HCT116 (cell line): ENCODE measurements around the gene SPRYD7. TPM values are rescaled to one million over a fixed set of nuclear protein-coding genes. Genes with fewer than 3 reads are reported as not detected.

ENCODE experiments used
- ATAC-seq: fragments of 200-7000 bp; cut with Tn5 transposase; 2 replicates; pipeline ENCODE4 v1.9.1; 2020; ENCODE audit warnings: mild to moderate bottlenecking, moderate library complexity
- BruUV-seq: library from RNA; stranded (reverse); fragments of 400-500 nt; replicated peaks from 2 replicates; lab custom pipeline; 2021; lab: Mats Ljungman, UMichigan
- CTCF ChIA-PET: fragments of 300-600 bp; sonication (Branson Sonifier 250); formaldehyde crosslinking; loops from one replicate; lab custom pipeline; 2021; ENCODE audit warnings: antibody characterized with exemption; lab: Charles Lee
- POLR2A ChIA-PET: fragments of 300-600, 350-600 bp; sonication (Branson Sonifier 250); formaldehyde crosslinking; loops from one replicate; lab custom pipeline; 2021; ENCODE audit warnings: antibody characterized with exemption; lab: Charles Lee
- RAD21 ChIA-PET, 2 experiments: fragments of 300-600 bp; sonication (Branson Sonifier 250); formaldehyde crosslinking; loops; one replicate each; lab custom pipeline; 2023; ENCODE audit warnings: low total read pairs in 2 of 2; ENCODE audit not compliant: uncharacterized antibody in 2 of 2, unreplicated experiment in 2 of 2, low non-redundant PET in 1 of 2; lab: Charles Lee
- DNase-seq: peaks from one replicate; pipeline ENCODE4 v3.0.0-alpha.2; 2010; ENCODE audit warnings: low read depth, low spot score
- H2AFZ ChIP-seq: fragments of 200-600 bp; shearing (Covaris generic), sonication (generic); 2 replicates; pipeline ENCODE4 v1.6.1; 2017; ENCODE audit warnings: low read depth, mixed run types, mixed read lengths, antibody characterized with exemption, low read length; ENCODE audit not compliant: poor library complexity, severe bottlenecking
- H3K27ac ChIP-seq: 2 replicates; pipeline ENCODE4 v1.5.1; 2012; ENCODE audit warnings: low read depth, low read length
- H3K27me3 ChIP-seq: fragments of 200-600 bp; sonication (generic); 2 replicates; pipeline ENCODE4 v1.6.1; 2016; ENCODE audit warnings: mixed run types, low read length, mixed read lengths; ENCODE audit not compliant: insufficient read depth
- H3K36me3 ChIP-seq, 2 experiments: fragments of 200-500 bp in 1 of 2; fragments of 200-600 bp in 1 of 2; sonication (Bioruptor generic) in 1 of 2; sonication (generic) in 1 of 2; 2 replicates each; pipeline versions ENCODE4 v1.5.1 to v1.6.1; 2014 to 2016; ENCODE audit warnings: low read length in 2 of 2, inconsistent platforms in 1 of 2, mixed read lengths in 1 of 2, mixed run types in 1 of 2; ENCODE audit not compliant: insufficient read depth in 2 of 2, control insufficient read depth in 1 of 2
- H3K4me1 ChIP-seq, 2 experiments: fragments of 200-600 bp in 1 of 2; sonication (generic) in 1 of 2; 2 replicates each; pipeline versions ENCODE4 v1.5.1 to v1.6.1; 2012 to 2017; ENCODE audit warnings: low read length in 2 of 2, inconsistent platforms in 1 of 2, mild to moderate bottlenecking in 1 of 2, mixed read lengths in 1 of 2, mixed run types in 1 of 2, moderate library complexity in 1 of 2; ENCODE audit not compliant: insufficient read depth in 2 of 2, control insufficient read depth in 1 of 2
- H3K4me2 ChIP-seq: fragments of 200-600 bp; sonication (generic); 2 replicates; pipeline ENCODE4 v1.6.1; 2017; ENCODE audit warnings: mixed run types, low read length, mixed read lengths
- H3K4me3 ChIP-seq, 2 experiments: fragments of 200-600 bp in 1 of 2; sonication (generic) in 1 of 2; replicated peaks in 1 of 2; 2 replicates each; pipeline ENCODE4 v1.5.1; 2011 to 2016; ENCODE audit warnings: low read length in 2 of 2, control low read depth in 1 of 2, low read depth in 1 of 2, mild to moderate bottlenecking in 1 of 2, mixed read lengths in 1 of 2, mixed run types in 1 of 2
- H3K79me2 ChIP-seq: fragments of 200-600 bp; sonication (generic); 2 replicates; pipeline ENCODE4 v1.6.1; 2017; ENCODE audit warnings: mild to moderate bottlenecking, mixed run types, low read length, moderate library complexity, mixed read lengths; ENCODE audit not compliant: insufficient read depth
- H3K9ac ChIP-seq: fragments of 200-600 bp; sonication (generic); 2 replicates; pipeline ENCODE4 v1.6.1; 2016; ENCODE audit warnings: low read length, mixed read lengths
- H3K9me2 ChIP-seq: fragments of 200-600 bp; sonication (generic), shearing (Covaris generic); 2 replicates; pipeline ENCODE4 v1.6.1; 2017; ENCODE audit warnings: mixed run types, mild to moderate bottlenecking, moderate library complexity; ENCODE audit not compliant: insufficient read depth
- H3K9me3 ChIP-seq, 2 experiments: fragments of 200-500 bp in 1 of 2; fragments of 200-600 bp in 1 of 2; sonication (Bioruptor generic) in 1 of 2; sonication (generic) in 1 of 2; 2 replicates each; pipeline ENCODE4 v1.6.1; 2014 to 2017; ENCODE audit warnings: low read length in 2 of 2, mixed read lengths in 2 of 2, inconsistent platforms in 1 of 2, low read depth in 1 of 2, mild to moderate bottlenecking in 1 of 2, mixed run types in 1 of 2, moderate library complexity in 1 of 2; ENCODE audit not compliant: control insufficient read depth in 1 of 2, insufficient read depth in 1 of 2
- H4K20me1 ChIP-seq: fragments of 200-600 bp; sonication (generic), shearing (Covaris generic); 2 replicates; pipeline ENCODE4 v1.6.1; 2017; ENCODE audit warnings: mixed run types, mild to moderate bottlenecking, moderate library complexity; ENCODE audit not compliant: insufficient read depth
- ATF3 ChIP-seq: IDR thresholded peaks from 2 replicates; pipeline ENCODE4 v1.6.1; 2012
- CEBPB ChIP-seq: IDR thresholded peaks from 2 replicates; pipeline ENCODE4 v1.6.1; 2012; ENCODE audit warnings: low read depth
- CTCF ChIP-seq, 3 experiments: fragments of 200-600 bp in 1 of 3; sonication (generic) in 1 of 3; IDR thresholded peaks in 2 of 3; conservative IDR thresholded peaks in 1 of 3; 2 replicates each; pipeline ENCODE4 v1.5.1; 2012 to 2017; ENCODE audit warnings: low read depth in 2 of 3, low read length in 2 of 3, antibody characterized with exemption in 1 of 3, borderline replicate concordance in 1 of 3, control low read depth in 1 of 3, mild to moderate bottlenecking in 1 of 3, mixed read lengths in 1 of 3, mixed run types in 1 of 3, moderate library complexity in 1 of 3; ENCODE audit not compliant: insufficient read depth in 1 of 3
- ELF1 ChIP-seq: IDR thresholded peaks from 2 replicates; pipeline ENCODE4 v1.6.1; 2012; ENCODE audit warnings: low read depth, borderline replicate concordance
- EZH2 ChIP-seq: fragments of 200-600 bp; sonication (generic); IDR thresholded peaks from 2 replicates; pipeline ENCODE4 v1.6.1; 2017; ENCODE audit warnings: antibody characterized with exemption, mixed run types
- FOSL1 ChIP-seq: IDR thresholded peaks from 2 replicates; pipeline ENCODE4 v1.6.1; 2012; ENCODE audit warnings: low read depth
- JUND ChIP-seq: IDR thresholded peaks from 2 replicates; pipeline ENCODE4 v1.6.1; 2012
- RAD21 ChIP-seq: IDR thresholded peaks from 2 replicates; pipeline ENCODE4 v1.6.1; 2012; ENCODE audit warnings: low read depth, mild to moderate bottlenecking
- REST ChIP-seq: IDR thresholded peaks from 2 replicates; pipeline ENCODE4 v1.6.1; 2012; ENCODE audit warnings: low read depth
- SIN3A ChIP-seq: IDR thresholded peaks from 2 replicates; pipeline ENCODE4 v1.6.1; 2012; ENCODE audit warnings: low read depth
- SRF ChIP-seq: IDR thresholded peaks from 2 replicates; pipeline ENCODE4 v1.6.1; 2012; ENCODE audit warnings: low read depth
- ZFX ChIP-seq: fragments of 450-650 bp; IDR thresholded peaks from 2 replicates; pipeline ENCODE4 v1.6.1; 2017
- intact Hi-C: fragments of 100-400 bp; cut with micrococcal nuclease; formaldehyde crosslinking; loops from 2 replicates; pipeline ENCODE4 v1.10.0; 2022
- total RNA-seq: library from RNA; stranded (reverse); gene quantifications from one replicate; pipeline ENCODE4 v1.2.1, GENCODE V29; 2021; ENCODE audit not compliant: unreplicated experiment
- TF ChIP-seq, protein P1 (sequence below): IDR thresholded peaks from 2 replicates; pipeline ENCODE4 v1.6.1; 2012
- TF ChIP-seq, protein P2 (sequence below): IDR thresholded peaks from 2 replicates; pipeline ENCODE4 v1.6.1; 2011; ENCODE audit warnings: mild to moderate bottlenecking, low read length, moderate library complexity; ENCODE audit not compliant: insufficient replicate concordance; ENCODE audit errors: extremely low read depth

SPRYD7 gene
- total RNA-seq, 1 experiment from 2014 or later, result 11.3 TPM

DNA sequence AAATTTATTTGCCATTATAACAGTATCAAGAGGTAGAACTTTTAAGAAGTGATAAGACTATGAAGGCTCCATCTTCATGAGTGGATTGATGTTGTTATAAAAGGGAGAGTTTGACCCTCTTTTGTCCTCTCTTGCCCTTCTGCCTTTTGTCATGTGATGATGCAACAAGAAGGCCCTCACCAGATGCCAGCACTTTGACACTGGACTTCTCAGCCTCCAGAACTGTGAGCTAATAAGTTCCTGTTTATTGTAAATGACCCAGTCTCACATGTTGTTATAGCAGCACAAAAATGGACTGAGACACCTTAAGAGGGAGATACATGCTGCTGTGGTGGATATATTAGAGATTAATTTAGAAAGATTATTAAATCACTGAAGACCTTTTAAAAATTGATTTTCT is 71.6 kb downstream of the SPRYD7 start:
- Histone ChIP-seq H3K36me3 (no peaks in the 10 kb centered on the region), H3K9me2 (no peaks in the 10 kb centered on the region), H3K4me3 (no peak overlapping the region), H3K9me3 (no peaks in the 10 kb centered on the region), H3K4me2 (no peak overlapping the region), H2AFZ (no peak overlapping the region), H3K79me2 (no peaks in the 10 kb centered on the region), H3K27ac (no peak overlapping the region), H4K20me1 (no peaks in the 10 kb centered on the region), H3K27me3 (no peaks in the 10 kb centered on the region), H3K4me1 (peaks cover under 1 to 9% of the 10 kb centered on the region in 2 experiments; a peak in 3 of 4 replicates), H3K9ac (no peak overlapping the region)
- RAD21 ChIA-PET, result no interaction called here
- intact Hi-C loops, result no loop called here
- no TSS peak for BruUV-seq
- no peak for ATAC-seq
- no peak for TF ChIP-seq SRF
- TF ChIP-seq ATF3, result no peak
- TF ChIP-seq ELF1, result no peak
- TF ChIP-seq, protein P1, sequence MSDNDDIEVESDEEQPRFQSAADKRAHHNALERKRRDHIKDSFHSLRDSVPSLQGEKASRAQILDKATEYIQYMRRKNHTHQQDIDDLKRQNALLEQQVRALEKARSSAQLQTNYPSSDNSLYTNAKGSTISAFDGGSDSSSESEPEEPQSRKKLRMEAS, result no peak
- no peak for TF ChIP-seq SIN3A
- no peak for TF ChIP-seq ZFX
- no peak for TF ChIP-seq EZH2
- no peak for TF ChIP-seq CEBPB
- TF ChIP-seq RAD21, result no peak
- no peak for TF ChIP-seq REST
- TF ChIP-seq, protein P2, sequence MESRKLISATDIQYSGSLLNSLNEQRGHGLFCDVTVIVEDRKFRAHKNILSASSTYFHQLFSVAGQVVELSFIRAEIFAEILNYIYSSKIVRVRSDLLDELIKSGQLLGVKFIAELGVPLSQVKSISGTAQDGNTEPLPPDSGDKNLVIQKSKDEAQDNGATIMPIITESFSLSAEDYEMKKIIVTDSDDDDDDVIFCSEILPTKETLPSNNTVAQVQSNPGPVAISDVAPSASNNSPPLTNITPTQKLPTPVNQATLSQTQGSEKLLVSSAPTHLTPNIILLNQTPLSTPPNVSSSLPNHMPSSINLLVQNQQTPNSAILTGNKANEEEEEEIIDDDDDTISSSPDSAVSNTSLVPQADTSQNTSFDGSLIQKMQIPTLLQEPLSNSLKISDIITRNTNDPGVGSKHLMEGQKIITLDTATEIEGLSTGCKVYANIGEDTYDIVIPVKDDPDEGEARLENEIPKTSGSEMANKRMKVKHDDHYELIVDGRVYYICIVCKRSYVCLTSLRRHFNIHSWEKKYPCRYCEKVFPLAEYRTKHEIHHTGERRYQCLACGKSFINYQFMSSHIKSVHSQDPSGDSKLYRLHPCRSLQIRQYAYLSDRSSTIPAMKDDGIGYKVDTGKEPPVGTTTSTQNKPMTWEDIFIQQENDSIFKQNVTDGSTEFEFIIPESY, result no peak
- no peak for TF ChIP-seq FOSL1
- TF ChIP-seq CTCF (IDR thresholded peaks at IDR 0.05 in 2 of 3, conservative IDR thresholded peaks at IDR 0.05 in 1 of 3; ENCODE audit: borderline replicate concordance in 1 of 3, insufficient read depth in 1 of 3, low read depth in 2 of 3, low read length in 2 of 3), result no peak
- TF ChIP-seq JUND, result no peak
- POLR2A ChIA-PET, result no interaction called here
- CTCF ChIA-PET, result no interaction called here
- no peak for DNase-seq
